HEK293 (cell line): ENCODE data around the gene PIBF1.

Source experiments
- CTCF ChIA-PET: fragments of 350-600 bp; formaldehyde crosslinking; extraction: SDS; loops from one replicate; lab custom pipeline; 2021; ENCODE audit warnings: antibody characterized with exemption; lab: Yijun Ruan, JAX
- POLR2A ChIA-PET: fragments of 300-600 bp; formaldehyde crosslinking; extraction: SDS; loops from one replicate; lab custom pipeline; 2020; ENCODE audit warnings: antibody characterized with exemption, inconsistent platforms; lab: Yijun Ruan, JAX
- H3K27ac ChIP-seq: fragments of 200-500 bp; sonication (Bioruptor generic); 2 replicates; pipeline ENCODE4 v1.5.1; 2014; ENCODE audit warnings: low read depth, low read length, control low read depth, inconsistent platforms; ENCODE audit errors: extremely low read depth
- H3K36me3 ChIP-seq, 2 experiments: fragments of 200-500 bp in 1 of 2; sonication (Bioruptor generic) in 1 of 2; 1 replicate in 1 of 2; 2 replicates in 1 of 2; pipeline ENCODE4 v1.5.1; 2014 to 2017; ENCODE audit warnings: inconsistent platforms in 2 of 2, low read length in 2 of 2; ENCODE audit not compliant: control insufficient read depth in 2 of 2, insufficient read depth in 1 of 2
- H3K4me1 ChIP-seq: fragments of 200-500 bp; sonication (Bioruptor generic); 2 replicates; pipeline ENCODE4 v1.5.1; 2014; ENCODE audit warnings: mild to moderate bottlenecking, low read length, inconsistent platforms; ENCODE audit not compliant: control insufficient read depth, insufficient read depth
- H3K4me3 ChIP-seq: 2 replicates; pipeline ENCODE4 v1.5.1; 2011; ENCODE audit warnings: low read depth, mild to moderate bottlenecking, control low read depth, low read length, moderate library complexity
- H3K9me3 ChIP-seq: fragments of 200-500 bp; sonication (Bioruptor generic); 2 replicates; pipeline ENCODE4 v1.5.1; 2014; ENCODE audit warnings: low read depth, low read length, inconsistent platforms; ENCODE audit not compliant: control insufficient read depth, insufficient read depth
- KLF16 ChIP-seq: fragments of 450-650 bp; formaldehyde crosslinking; IDR thresholded peaks from 2 replicates; pipeline ENCODE4 v1.5.1; 2017; ENCODE audit warnings: missing biosample characterization, missing genetic modification characterization
- MZF1 ChIP-seq: fragments of 450-650 bp; formaldehyde crosslinking; IDR thresholded peaks from 2 replicates; pipeline ENCODE4 v1.5.1; 2017; ENCODE audit warnings: missing biosample characterization, missing genetic modification characterization, borderline replicate concordance
- SP2 ChIP-seq: fragments of 450-650 bp; formaldehyde crosslinking; IDR thresholded peaks from 2 replicates; pipeline ENCODE4 v1.5.1; 2016; ENCODE audit warnings: missing biosample characterization, missing genetic modification characterization
- ZBTB17 ChIP-seq: fragments of 450-650 bp; formaldehyde crosslinking; IDR thresholded peaks from 2 replicates; pipeline ENCODE4 v1.5.1; 2016; ENCODE audit warnings: missing biosample characterization, missing genetic modification characterization
- ZBTB8A ChIP-seq: fragments of 450-650 bp; formaldehyde crosslinking; IDR thresholded peaks from 2 replicates; pipeline ENCODE4 v1.5.1; 2016; ENCODE audit warnings: missing biosample characterization, missing genetic modification characterization
- ZNF146 ChIP-seq: fragments of 450-650 bp; formaldehyde crosslinking; IDR thresholded peaks from 2 replicates; pipeline ENCODE4 v1.5.1; 2016; ENCODE audit warnings: missing biosample characterization, missing genetic modification characterization
- ZNF157 ChIP-seq: fragments of 450-650 bp; formaldehyde crosslinking; IDR thresholded peaks from 2 replicates; pipeline ENCODE4 v1.5.1; 2016; ENCODE audit warnings: missing biosample characterization, missing genetic modification characterization
- ZNF335 ChIP-seq: fragments of 450-650 bp; formaldehyde crosslinking; conservative IDR thresholded peaks from 2 replicates; pipeline ENCODE4 v1.5.1; 2016; ENCODE audit warnings: missing biosample characterization, missing genetic modification characterization
- ZNF433 ChIP-seq: fragments of 450-650 bp; formaldehyde crosslinking; IDR thresholded peaks from 2 replicates; pipeline ENCODE4 v1.5.1; 2016; ENCODE audit warnings: missing biosample characterization, missing genetic modification characterization, low read depth
- ZNF555 ChIP-seq: fragments of 450-650 bp; formaldehyde crosslinking; conservative IDR thresholded peaks from 2 replicates; pipeline ENCODE4 v1.5.1; 2017; ENCODE audit warnings: missing biosample characterization, mild to moderate bottlenecking, missing genetic modification characterization, inconsistent platforms
- ZNF560 ChIP-seq: fragments of 450-650 bp; formaldehyde crosslinking; IDR thresholded peaks from 2 replicates; pipeline ENCODE4 v1.5.1; 2017; ENCODE audit warnings: missing biosample characterization, missing genetic modification characterization, borderline replicate concordance
- ZNF626 ChIP-seq: fragments of 450-650 bp; sonication (Bioruptor Pico); formaldehyde crosslinking; IDR thresholded peaks from 2 replicates; pipeline ENCODE4 v1.5.1; 2018; ENCODE audit warnings: missing biosample characterization, missing genetic modification characterization, inconsistent platforms
- ZNF747 ChIP-seq: fragments of 450-650 bp; formaldehyde crosslinking; IDR thresholded peaks from 2 replicates; pipeline ENCODE4 v1.5.1; 2016; ENCODE audit warnings: missing biosample characterization, missing genetic modification characterization
- ZNF791 ChIP-seq: fragments of 450-650 bp; formaldehyde crosslinking; IDR thresholded peaks from 2 replicates; pipeline ENCODE4 v1.5.1; 2016; ENCODE audit warnings: missing biosample characterization, missing genetic modification characterization
- ZNF792 ChIP-seq: fragments of 450-650 bp; formaldehyde crosslinking; IDR thresholded peaks from 2 replicates; pipeline ENCODE4 v1.5.1; 2016; ENCODE audit warnings: missing biosample characterization, missing genetic modification characterization
- TF ChIP-seq, protein P1 (sequence below): fragments of 450-650 bp; formaldehyde crosslinking; IDR thresholded peaks from 2 replicates; pipeline ENCODE4 v1.5.1; 2016; ENCODE audit warnings: missing biosample characterization, missing genetic modification characterization
- TF ChIP-seq, protein P2 (sequence below): fragments of 450-650 bp; formaldehyde crosslinking; IDR thresholded peaks from 2 replicates; pipeline ENCODE4 v1.5.1; 2016; ENCODE audit warnings: missing biosample characterization, missing genetic modification characterization, borderline replicate concordance
- TF ChIP-seq, protein P3 (sequence below): fragments of 450-650 bp; formaldehyde crosslinking; IDR thresholded peaks from 2 replicates; pipeline ENCODE4 v1.5.1; 2016; ENCODE audit warnings: missing biosample characterization, missing genetic modification characterization, low read depth
- TF ChIP-seq, protein P4 (sequence below): IDR thresholded peaks from 2 replicates; pipeline ENCODE4 v1.6.1; 2011; ENCODE audit warnings: mild to moderate bottlenecking, low read depth, low read length, borderline replicate concordance

PIBF1 gene

DNA sequence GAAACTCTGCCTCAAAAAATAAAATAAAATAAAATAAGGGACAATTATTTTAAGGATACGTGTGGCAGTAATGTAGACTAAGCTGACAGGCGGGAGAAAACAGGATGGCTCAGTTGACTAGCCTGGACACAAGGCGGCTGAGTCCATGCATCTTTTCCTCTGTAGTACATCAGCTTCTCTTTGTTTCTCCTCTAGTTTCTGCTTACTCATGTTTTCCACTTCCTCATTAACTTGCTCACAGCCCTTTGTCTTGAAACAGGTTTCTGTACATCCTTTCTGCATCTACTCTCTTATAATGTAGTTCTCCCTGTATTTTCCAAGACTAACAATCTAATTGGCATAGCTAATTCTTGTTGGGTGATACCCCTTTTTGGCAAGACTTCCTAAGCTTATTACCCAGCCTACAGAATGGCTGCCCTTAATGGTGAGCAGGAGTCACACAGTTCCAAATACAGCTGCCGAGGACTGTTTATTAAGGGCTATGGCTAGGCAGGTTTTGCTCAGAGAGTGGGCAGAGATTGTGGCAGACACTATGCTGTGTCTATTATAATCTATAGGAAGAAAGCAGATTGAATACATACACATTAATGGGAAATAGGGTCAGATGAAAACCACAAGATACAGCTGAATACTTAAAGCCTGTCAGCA, 218.2 kb downstream of the PIBF1 start (continued):
- TF ChIP-seq, protein P1, sequence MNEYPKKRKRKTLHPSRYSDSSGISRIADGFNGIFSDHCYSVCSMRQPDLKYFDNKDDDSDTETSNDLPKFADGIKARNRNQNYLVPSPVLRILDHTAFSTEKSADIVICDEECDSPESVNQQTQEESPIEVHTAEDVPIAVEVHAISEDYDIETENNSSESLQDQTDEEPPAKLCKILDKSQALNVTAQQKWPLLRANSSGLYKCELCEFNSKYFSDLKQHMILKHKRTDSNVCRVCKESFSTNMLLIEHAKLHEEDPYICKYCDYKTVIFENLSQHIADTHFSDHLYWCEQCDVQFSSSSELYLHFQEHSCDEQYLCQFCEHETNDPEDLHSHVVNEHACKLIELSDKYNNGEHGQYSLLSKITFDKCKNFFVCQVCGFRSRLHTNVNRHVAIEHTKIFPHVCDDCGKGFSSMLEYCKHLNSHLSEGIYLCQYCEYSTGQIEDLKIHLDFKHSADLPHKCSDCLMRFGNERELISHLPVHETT (tag by site-specific recombination), result no peak
- TF ChIP-seq, protein P2, sequence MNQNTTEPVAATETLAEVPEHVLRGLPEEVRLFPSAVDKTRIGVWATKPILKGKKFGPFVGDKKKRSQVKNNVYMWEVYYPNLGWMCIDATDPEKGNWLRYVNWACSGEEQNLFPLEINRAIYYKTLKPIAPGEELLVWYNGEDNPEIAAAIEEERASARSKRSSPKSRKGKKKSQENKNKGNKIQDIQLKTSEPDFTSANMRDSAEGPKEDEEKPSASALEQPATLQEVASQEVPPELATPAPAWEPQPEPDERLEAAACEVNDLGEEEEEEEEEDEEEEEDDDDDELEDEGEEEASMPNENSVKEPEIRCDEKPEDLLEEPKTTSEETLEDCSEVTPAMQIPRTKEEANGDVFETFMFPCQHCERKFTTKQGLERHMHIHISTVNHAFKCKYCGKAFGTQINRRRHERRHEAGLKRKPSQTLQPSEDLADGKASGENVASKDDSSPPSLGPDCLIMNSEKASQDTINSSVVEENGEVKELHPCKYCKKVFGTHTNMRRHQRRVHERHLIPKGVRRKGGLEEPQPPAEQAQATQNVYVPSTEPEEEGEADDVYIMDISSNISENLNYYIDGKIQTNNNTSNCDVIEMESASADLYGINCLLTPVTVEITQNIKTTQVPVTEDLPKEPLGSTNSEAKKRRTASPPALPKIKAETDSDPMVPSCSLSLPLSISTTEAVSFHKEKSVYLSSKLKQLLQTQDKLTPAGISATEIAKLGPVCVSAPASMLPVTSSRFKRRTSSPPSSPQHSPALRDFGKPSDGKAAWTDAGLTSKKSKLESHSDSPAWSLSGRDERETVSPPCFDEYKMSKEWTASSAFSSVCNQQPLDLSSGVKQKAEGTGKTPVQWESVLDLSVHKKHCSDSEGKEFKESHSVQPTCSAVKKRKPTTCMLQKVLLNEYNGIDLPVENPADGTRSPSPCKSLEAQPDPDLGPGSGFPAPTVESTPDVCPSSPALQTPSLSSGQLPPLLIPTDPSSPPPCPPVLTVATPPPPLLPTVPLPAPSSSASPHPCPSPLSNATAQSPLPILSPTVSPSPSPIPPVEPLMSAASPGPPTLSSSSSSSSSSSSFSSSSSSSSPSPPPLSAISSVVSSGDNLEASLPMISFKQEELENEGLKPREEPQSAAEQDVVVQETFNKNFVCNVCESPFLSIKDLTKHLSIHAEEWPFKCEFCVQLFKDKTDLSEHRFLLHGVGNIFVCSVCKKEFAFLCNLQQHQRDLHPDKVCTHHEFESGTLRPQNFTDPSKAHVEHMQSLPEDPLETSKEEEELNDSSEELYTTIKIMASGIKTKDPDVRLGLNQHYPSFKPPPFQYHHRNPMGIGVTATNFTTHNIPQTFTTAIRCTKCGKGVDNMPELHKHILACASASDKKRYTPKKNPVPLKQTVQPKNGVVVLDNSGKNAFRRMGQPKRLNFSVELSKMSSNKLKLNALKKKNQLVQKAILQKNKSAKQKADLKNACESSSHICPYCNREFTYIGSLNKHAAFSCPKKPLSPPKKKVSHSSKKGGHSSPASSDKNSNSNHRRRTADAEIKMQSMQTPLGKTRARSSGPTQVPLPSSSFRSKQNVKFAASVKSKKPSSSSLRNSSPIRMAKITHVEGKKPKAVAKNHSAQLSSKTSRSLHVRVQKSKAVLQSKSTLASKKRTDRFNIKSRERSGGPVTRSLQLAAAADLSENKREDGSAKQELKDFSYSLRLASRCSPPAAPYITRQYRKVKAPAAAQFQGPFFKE (tag by site-specific recombination), result no peak

DNA sequence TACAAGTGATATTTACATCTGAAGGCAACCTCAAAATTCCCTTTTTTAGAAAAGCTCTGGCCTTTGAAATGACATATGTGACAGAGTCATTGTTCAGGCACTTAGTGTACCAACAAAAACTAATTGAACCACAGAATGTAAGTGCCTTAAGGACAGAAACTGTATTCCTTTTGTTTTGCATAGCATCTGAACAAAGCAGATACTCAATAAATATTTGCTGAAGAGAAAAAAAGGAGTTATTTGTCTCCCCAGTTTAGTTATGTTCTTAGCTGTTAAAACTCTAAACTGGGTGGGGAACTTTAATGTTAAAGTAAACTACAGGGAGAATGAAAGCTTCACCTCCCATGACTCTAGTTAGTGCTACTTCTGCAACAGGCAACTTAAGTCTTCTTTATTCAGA, 220.0 kb downstream of the PIBF1 start:
- peaks cover 0 to 10% of the 10 kb centered on the region in 2 experiments; a peak in 1 of 3 replicates for H3K36me3 ChIP-seq
- ChIA-PET CTCF (no interaction called here), POLR2A (no interaction called here)
- TF ChIP-seq KLF16 (no peak), ZNF335 (no peak)
- no peak overlapping the region for H3K27ac ChIP-seq
- no peaks in the 10 kb centered on the region for H3K4me1 ChIP-seq
- no peak overlapping the region for H3K4me3 ChIP-seq
- H3K9me3 ChIP-seq, result no peaks in the 10 kb centered on the region

DNA sequence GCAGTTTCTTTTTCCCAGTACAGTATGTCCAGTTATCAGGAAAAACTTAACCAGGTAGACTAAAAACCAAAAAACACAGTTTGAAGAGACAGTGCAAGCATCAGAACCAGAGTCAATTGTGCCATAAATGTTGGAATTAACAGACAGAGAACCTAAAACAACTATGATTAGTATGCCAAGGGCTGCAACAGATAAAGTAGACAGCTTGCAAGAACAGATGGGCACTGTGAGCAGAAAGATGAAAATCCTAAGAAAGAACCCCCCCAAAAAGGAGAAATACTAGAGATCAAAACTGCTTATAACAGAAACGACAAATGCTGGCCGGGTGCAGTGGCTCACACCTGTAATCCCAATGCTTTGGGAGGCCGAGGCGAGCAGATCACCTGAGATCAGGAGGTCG, 229.8 kb downstream of the PIBF1 start:
- H3K4me3 ChIP-seq, result no peak overlapping the region
- no peaks in the 10 kb centered on the region for H3K4me1 ChIP-seq
- POLR2A ChIA-PET, result interaction anchor here (0.5 kb wide), 1 partner anchor 156 kb away, joined by 5 read pairs; no protein-coding TSS in a partner anchor
- H3K9me3 ChIP-seq, result no peaks in the 10 kb centered on the region
- H3K27ac ChIP-seq, result no peak overlapping the region
- H3K36me3 ChIP-seq, result peaks cover 0 to 11% of the 10 kb centered on the region in 2 experiments; a peak in 2 of 3 replicates
- TF ChIP-seq ZNF626 (tag by site-specific recombination) (no peak), SP2 (tag by site-specific recombination) (no peak), ZBTB8A (no peak), ZNF747 (no peak), ZNF146 (tag by site-specific recombination) (no peak), ZNF791 (tag by site-specific recombination) (no peak), ZNF560 (no peak), ZBTB17 (tag by site-specific recombination) (no peak), ZNF555 (no peak), ZNF433 (tag by site-specific recombination) (no peak), MZF1 (tag by site-specific recombination) (no peak), ZNF157 (tag by site-specific recombination) (no peak), ZNF792 (tag by site-specific recombination) (no peak)
- TF ChIP-seq, protein P3, sequence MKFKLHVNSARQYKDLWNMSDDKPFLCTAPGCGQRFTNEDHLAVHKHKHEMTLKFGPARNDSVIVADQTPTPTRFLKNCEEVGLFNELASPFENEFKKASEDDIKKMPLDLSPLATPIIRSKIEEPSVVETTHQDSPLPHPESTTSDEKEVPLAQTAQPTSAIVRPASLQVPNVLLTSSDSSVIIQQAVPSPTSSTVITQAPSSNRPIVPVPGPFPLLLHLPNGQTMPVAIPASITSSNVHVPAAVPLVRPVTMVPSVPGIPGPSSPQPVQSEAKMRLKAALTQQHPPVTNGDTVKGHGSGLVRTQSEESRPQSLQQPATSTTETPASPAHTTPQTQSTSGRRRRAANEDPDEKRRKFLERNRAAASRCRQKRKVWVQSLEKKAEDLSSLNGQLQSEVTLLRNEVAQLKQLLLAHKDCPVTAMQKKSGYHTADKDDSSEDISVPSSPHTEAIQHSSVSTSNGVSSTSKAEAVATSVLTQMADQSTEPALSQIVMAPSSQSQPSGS (tag by site-specific recombination), result no peak
- TF ChIP-seq, protein P4, sequence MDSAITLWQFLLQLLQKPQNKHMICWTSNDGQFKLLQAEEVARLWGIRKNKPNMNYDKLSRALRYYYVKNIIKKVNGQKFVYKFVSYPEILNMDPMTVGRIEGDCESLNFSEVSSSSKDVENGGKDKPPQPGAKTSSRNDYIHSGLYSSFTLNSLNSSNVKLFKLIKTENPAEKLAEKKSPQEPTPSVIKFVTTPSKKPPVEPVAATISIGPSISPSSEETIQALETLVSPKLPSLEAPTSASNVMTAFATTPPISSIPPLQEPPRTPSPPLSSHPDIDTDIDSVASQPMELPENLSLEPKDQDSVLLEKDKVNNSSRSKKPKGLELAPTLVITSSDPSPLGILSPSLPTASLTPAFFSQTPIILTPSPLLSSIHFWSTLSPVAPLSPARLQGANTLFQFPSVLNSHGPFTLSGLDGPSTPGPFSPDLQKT, result no peak
- CTCF ChIA-PET, result no interaction called here
